ENCODE data around the gene TP53I13. TPM values are rescaled to one million over a fixed set of nuclear protein-coding genes. Genes with fewer than 3 reads are reported as not detected.

Gene TP53I13
- total RNA-seq, 1 donor from 2014 or later = 71.8 TPM

DNA sequence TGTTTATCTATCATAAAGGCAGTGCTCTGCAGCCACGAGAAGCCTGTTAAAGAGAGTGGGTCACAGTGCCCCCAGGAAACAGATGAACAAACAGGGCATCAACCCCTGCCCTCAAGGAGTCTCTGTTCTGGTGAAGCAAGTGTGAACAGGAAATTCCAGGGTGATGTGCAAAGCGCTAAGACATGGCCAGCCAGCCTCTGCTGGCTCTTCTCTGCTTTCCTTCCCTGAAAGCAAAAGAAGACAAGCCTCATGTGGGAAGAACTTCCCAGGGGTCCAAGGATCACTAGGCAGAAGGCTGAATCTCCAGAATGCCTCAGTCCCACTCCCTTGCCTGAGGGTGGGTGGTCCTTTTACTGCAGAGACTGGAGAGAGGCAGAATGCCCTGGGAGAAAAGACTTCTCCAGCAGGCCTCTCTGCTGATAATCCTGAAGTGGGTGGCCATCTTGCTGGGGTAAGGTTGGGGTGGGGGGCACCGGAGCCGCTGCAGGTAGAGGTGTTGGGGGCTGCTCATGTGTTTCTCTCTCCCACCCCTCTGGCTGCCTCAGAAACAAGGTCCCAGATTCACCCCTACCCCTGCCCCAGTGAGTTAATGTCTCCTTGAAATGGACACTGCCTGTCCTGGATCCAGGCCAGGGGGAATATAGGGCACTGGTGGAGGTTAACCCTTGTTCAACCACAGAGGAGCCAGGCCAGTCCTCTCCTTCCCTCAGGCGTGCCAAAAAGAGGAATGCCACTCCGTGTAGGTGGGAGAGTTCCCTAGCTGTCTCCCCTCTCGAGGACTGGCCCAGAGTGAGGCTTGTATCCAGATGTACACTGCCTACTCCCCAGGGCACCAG, 26.8 kb downstream of the TP53I13 start:
- Mint-ChIP-seq H3K27ac (no peak overlapping the region), H3K4me3 (peak overlapping the region; percentile 37)

DNA sequence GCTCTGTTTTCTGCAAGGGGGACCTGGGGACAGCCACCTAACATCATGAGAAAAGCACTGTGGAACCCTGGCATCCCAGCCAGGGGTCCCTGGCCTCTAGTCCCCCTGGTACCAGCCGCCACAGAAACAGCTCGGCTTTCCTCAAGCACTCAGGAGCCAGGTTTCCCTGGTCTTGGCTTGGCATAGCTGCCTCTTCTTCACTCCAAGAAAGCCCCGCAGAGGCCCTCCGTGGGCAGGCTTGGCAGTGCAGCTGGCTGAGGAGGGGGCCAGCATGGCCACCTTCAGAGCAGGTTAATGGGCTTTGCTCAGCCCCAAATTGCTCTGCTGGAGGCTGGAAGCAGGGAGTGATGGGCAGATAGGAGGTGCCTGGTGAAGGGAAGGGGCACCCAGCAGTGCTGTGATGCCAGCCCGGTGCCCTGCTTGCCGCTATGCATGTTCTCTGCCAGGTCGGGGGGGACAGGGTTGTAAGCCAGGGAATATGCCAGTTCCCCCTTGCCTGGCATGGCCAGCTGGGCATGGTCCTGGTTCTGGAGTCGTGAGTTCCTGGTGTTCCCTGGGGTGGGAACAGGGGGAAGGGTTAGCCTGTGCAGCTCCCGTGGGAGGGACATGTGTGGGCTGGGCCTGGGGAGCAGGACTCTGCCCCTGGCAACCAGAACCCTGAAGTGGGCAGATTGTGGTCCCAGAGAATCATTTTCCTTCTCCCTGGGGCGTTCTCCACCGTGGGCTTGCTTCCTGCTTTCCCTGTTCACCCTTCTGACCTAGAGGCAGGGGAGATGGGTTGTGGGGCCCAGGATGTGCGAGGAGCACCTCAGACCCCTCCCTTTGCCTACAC, 27.7 kb downstream of the TP53I13 start:
- intact Hi-C loops (cut with micrococcal nuclease) = no loop called here
- Mint-ChIP-seq H3K4me1 (ENCODE audit: low read depth) (peaks cover 17% of the 10 kb centered on the region), H3K9me3 (no peaks in the 10 kb centered on the region), H3K27ac (no peak overlapping the region), H3K4me3 (no peak overlapping the region), H3K27me3 (ENCODE audit: insufficient read depth) (no peaks in the 10 kb centered on the region), H3K36me3 (ENCODE audit: low read depth) (no peaks in the 10 kb centered on the region)
- no peak for DNase-seq (ENCODE audit: low spot score)

More for the DNA sequence above, 26.8 kb downstream of the TP53I13 start:
- Mint-ChIP-seq H3K4me1 (ENCODE audit: low read depth) (peaks cover 25% of the 10 kb centered on the region), H3K27me3 (ENCODE audit: insufficient read depth) (no peaks in the 10 kb centered on the region), H3K9me3 (no peaks in the 10 kb centered on the region), H3K36me3 (ENCODE audit: low read depth) (no peaks in the 10 kb centered on the region)
- DNase-seq (ENCODE audit: low spot score) = no peak
- intact Hi-C loops (cut with micrococcal nuclease) = no loop called here

DNA sequence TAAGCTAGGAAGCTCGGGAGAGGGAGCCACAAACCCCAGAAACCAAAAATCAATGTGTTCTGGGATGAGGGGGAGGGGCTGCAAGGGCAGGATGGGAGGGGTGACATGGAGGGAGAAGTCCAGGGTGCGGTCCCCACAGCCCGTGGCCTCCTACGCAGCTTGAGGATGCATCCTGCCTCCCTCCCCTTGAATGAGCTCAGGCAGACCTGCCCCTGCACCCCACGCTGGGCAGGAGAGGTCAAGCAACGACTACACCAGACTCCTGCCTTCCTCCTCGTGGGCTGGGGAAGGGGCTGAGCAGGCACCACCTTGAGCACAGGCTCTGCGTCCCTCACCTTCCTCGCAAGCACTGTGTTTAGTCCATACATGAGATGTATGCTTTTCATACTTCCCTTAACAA, 28.3 kb downstream of the TP53I13 start:
- Mint-ChIP-seq H3K4me1 (ENCODE audit: low read depth) (peaks cover 12% of the 10 kb centered on the region), H3K9me3 (no peaks in the 10 kb centered on the region), H3K36me3 (ENCODE audit: low read depth) (no peaks in the 10 kb centered on the region), H3K4me3 (no peak overlapping the region), H3K27me3 (ENCODE audit: insufficient read depth) (no peaks in the 10 kb centered on the region), H3K27ac (no peak overlapping the region)
- intact Hi-C loops (cut with micrococcal nuclease) = no loop called here
- DNase-seq (ENCODE audit: low spot score) = no peak

DNA sequence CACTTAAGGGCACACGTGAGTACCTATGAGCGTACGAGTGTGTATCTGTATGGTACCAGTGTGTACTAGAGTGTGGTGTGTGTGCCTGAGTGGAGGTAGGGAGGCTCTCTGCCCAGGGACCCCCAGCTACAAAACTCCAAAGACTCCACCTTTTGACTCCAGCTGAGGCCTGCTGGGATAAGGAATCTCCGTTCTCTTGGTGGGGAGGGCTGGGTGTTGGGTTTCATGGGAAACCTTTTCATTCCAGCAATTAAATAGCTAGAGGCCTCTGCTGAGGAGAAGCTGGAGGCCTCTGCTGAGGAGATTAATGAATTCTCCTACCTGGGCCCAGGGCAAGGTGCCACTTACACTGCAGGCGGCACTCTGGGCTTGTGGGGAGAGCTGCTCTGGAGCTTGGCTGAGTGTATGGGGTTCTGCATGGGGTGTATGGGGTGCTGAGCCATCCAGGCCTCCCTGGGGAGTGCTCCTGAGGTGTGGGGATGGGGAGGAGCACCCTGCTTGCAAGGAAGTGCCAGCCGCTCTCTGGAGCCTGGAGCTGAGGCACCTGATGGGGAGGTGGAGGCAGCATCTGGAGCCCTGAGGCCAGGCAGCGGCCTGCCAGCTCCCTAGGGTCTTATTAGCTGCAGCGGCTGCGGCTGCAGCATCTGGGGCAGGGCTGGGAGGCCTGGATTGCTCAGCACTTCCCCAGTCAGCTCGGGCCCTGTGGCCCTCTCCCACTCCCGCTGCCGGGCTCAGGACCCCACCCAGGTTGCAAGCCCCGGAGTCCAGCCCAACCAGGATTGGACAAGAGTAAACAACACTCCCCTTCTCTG, 29.1 kb downstream of the TP53I13 start:
- Mint-ChIP-seq H3K27ac (no peak overlapping the region), H3K4me1 (ENCODE audit: low read depth) (peaks cover 5% of the 10 kb centered on the region), H3K4me3 (no peak overlapping the region)

DNA sequence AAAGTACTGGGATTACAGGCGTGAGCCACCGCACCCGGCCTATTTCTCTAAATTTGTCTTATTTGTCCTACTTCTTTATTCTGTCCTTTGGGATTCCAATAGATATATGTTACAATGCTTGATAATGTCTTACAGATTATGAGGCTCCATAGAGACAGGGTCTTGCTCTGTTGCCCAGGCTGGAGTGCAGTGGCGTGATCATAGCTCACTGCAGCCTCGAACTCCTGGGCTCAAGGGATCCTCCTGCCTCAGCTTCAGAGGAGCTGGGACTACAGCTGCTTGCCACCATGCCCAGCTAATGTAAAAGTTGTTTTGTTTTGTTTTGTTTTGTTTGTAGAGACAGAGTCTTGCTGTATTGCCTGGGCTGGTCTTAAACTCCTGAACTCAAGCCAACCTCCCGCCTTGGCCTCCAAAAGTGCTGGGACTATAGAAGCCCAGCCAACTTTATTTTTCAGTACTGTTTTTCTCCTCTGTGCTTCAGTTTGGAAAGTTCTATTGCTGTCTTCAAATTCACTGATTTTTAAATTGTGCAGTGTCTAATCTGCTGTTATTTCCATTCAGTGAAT, 34.7 kb downstream of the TP53I13 start:
- Mint-ChIP-seq H3K4me1 (ENCODE audit: low read depth) (no peaks in the 10 kb centered on the region), H3K36me3 (ENCODE audit: low read depth) (no peaks in the 10 kb centered on the region), H3K9me3 (no peaks in the 10 kb centered on the region), H3K4me3 (no peak overlapping the region), H3K27ac (no peak overlapping the region), H3K27me3 (ENCODE audit: insufficient read depth) (no peaks in the 10 kb centered on the region)
- intact Hi-C loops (cut with micrococcal nuclease) = no loop called here
- DNase-seq (ENCODE audit: low spot score) = no peak

More for the DNA sequence above, 29.1 kb downstream of the TP53I13 start:
- no peak for DNase-seq (ENCODE audit: low spot score)
- no peaks in the 10 kb centered on the region for H3K36me3 Mint-ChIP-seq (ENCODE audit: low read depth)
- no peaks in the 10 kb centered on the region for H3K9me3 Mint-ChIP-seq
- no peaks in the 10 kb centered on the region for H3K27me3 Mint-ChIP-seq (ENCODE audit: insufficient read depth)
- intact Hi-C loops (cut with micrococcal nuclease) = no loop called here

DNA sequence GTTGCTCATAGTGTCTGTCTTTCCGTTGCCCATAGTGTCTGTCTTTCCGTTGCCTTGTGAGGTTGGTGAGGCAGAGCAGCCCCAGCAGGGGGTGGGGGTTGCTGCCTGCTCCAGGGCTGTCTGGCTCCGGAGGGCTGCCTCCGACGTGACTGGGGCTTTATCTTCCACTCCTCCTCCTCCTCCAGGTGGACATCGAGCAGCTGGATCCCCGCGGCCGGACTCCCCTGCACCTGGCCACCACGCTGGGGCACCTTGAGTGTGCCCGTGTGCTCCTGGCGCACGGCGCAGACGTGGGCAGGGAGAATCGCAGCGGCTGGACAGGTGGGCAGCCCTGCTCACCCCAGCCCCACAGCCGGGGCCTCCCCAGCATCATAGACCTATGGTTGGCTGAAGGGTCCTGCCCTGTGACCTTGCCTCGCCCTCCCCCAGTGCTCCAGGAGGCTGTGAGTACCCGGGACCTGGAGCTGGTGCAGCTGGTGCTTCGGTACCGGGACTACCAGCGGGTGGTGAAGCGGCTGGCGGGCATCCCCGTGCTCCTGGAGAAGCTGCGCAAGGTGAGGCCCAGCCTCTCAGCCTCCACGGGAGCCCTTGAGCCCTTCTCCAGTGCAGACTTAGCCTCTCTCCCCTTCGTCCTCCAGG, 39.2 kb downstream of the TP53I13 start:
- Mint-ChIP-seq H3K4me1 (ENCODE audit: low read depth) (no peaks in the 10 kb centered on the region), H3K27me3 (ENCODE audit: insufficient read depth) (no peaks in the 10 kb centered on the region), H3K9me3 (no peaks in the 10 kb centered on the region), H3K4me3 (no peak overlapping the region), H3K27ac (no peak overlapping the region), H3K36me3 (ENCODE audit: low read depth) (no peaks in the 10 kb centered on the region)
- intact Hi-C loops (cut with micrococcal nuclease) = no loop called here
- DNase-seq (ENCODE audit: low spot score) = no peak

DNA sequence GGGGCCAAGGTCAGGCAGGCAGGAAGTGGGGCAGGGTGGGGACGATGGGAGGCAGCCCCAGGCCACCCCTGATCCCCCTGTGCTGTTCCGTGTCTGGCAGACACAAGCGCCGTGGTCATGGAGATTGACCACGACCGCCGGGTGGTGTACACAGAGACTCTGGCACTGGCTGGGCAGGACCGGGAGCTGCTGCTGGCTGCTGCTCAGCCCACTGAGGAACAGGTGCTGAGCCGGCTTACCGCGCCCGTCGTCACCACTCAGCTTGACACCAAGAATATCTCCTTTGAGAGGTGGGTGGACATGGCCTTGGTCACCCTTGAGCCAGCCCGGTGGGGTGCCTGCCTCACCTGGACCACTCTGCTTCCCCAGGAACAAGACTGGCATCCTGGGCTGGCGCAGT, 40.5 kb downstream of the TP53I13 start:
- H3K9me3 Mint-ChIP-seq = no peaks in the 10 kb centered on the region

DNA sequence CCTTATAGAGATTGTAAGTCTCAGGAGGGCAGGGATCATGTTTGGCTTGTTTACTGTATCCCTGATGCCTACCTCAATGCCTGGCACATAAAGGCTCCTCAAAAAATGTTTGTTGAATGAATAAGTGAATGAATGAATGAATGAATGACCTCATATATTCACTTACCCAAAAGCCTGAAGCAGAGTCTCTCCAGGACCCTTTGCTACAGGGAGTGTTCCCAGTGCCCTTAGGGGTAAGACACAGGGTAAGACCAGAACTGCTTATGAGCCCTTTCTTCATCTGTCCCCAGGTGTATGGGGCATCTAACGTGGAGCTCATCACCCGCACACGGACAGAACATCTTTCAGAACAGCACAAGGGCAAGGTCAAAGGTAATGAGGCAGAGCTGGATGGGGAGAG, 41.9 kb downstream of the TP53I13 start:
- Mint-ChIP-seq H3K27ac (no peak overlapping the region), H3K9me3 (no peaks in the 10 kb centered on the region), H3K27me3 (ENCODE audit: insufficient read depth) (no peaks in the 10 kb centered on the region), H3K4me3 (no peak overlapping the region), H3K36me3 (ENCODE audit: low read depth) (no peaks in the 10 kb centered on the region), H3K4me1 (ENCODE audit: low read depth) (peaks cover 15% of the 10 kb centered on the region)
- DNase-seq (ENCODE audit: low spot score) = no peak
- intact Hi-C loops (cut with micrococcal nuclease) = loop anchor here (10.0 kb wide), 1 partner anchor 504 kb away; the partner anchor contains the start of gene NSRP1

More for the DNA sequence above, 40.5 kb downstream of the TP53I13 start:
- Mint-ChIP-seq H3K27ac (no peak overlapping the region), H3K36me3 (ENCODE audit: low read depth) (no peaks in the 10 kb centered on the region), H3K4me1 (ENCODE audit: low read depth) (peaks cover under 1% of the 10 kb centered on the region), H3K4me3 (no peak overlapping the region), H3K27me3 (ENCODE audit: insufficient read depth) (no peaks in the 10 kb centered on the region)
- DNase-seq (ENCODE audit: low spot score) = no peak
- intact Hi-C loops (cut with micrococcal nuclease) = no loop called here

DNA sequence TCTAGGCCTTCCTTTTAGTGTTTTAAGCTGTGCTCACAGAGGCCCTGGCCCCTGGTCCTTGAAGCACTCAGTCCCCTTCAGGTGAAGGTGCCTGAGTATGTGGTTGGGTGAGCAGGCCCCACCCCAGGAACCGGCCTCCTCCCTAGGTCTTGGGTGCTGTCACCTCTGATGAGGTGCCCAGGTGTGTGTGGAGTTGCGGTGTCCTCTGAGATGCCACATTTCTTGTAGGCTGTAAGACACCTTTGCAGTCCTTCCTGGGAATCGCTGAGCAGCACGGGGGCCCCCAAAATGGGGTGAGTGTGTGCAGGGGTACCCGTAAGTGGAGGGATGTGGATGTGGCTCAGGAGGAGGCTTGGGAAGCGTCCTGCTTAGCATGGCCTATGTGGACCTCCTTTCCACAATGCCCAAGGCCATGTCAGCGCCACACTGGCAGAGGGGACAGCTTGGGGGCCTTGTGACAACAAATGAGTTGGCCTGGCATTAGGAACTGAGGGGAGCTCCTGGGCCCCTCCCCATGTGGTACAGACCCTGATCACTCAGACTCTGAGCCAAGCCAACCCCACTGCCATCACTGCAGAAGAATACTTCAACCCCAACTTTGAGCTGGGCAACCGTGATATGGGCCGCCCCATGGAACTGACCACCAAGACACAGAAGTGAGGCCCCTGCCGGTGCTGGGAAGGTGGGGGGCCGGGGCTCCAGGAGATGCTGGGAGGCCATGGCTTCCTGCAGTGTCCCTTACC, 43.0 kb downstream of the TP53I13 start:
- Mint-ChIP-seq H3K27me3 (ENCODE audit: insufficient read depth) (peaks cover 2% of the 10 kb centered on the region), H3K4me1 (ENCODE audit: low read depth) (peaks cover 26% of the 10 kb centered on the region), H3K9me3 (no peaks in the 10 kb centered on the region), H3K27ac (no peak overlapping the region), H3K36me3 (ENCODE audit: low read depth) (no peaks in the 10 kb centered on the region), H3K4me3 (no peak overlapping the region)
- DNase-seq (ENCODE audit: low spot score) = no peak
- intact Hi-C loops (cut with micrococcal nuclease) = loop anchor here (10.0 kb wide), 1 partner anchor 503 kb away; the partner anchor contains the start of gene NSRP1

DNA sequence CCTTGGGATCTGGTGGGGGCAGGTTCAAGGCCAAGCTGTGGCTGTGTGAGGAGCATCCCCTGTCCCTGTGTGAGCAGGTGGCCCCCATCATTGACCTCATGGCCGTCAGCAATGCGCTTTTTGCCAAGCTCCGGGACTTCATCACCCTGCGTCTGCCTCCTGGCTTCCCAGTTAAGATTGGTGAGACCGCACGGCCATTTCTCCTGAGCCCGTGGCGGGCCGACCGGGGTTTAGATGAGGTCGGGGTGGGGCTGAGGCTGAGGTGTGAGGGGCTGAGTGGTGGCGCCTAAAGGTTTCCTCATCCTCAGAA, 43.5 kb downstream of the TP53I13 start:
- intact Hi-C loops (cut with micrococcal nuclease) = loop anchor here (10.0 kb wide), 1 partner anchor 503 kb away; the partner anchor contains the start of gene NSRP1
- Mint-ChIP-seq H3K36me3 (ENCODE audit: low read depth) (no peaks in the 10 kb centered on the region), H3K4me1 (ENCODE audit: low read depth) (peaks cover 31% of the 10 kb centered on the region), H3K9me3 (no peaks in the 10 kb centered on the region), H3K4me3 (no peak overlapping the region), H3K27ac (no peak overlapping the region), H3K27me3 (ENCODE audit: insufficient read depth) (peaks cover 8% of the 10 kb centered on the region)
- DNase-seq (ENCODE audit: low spot score) = no peak

DNA sequence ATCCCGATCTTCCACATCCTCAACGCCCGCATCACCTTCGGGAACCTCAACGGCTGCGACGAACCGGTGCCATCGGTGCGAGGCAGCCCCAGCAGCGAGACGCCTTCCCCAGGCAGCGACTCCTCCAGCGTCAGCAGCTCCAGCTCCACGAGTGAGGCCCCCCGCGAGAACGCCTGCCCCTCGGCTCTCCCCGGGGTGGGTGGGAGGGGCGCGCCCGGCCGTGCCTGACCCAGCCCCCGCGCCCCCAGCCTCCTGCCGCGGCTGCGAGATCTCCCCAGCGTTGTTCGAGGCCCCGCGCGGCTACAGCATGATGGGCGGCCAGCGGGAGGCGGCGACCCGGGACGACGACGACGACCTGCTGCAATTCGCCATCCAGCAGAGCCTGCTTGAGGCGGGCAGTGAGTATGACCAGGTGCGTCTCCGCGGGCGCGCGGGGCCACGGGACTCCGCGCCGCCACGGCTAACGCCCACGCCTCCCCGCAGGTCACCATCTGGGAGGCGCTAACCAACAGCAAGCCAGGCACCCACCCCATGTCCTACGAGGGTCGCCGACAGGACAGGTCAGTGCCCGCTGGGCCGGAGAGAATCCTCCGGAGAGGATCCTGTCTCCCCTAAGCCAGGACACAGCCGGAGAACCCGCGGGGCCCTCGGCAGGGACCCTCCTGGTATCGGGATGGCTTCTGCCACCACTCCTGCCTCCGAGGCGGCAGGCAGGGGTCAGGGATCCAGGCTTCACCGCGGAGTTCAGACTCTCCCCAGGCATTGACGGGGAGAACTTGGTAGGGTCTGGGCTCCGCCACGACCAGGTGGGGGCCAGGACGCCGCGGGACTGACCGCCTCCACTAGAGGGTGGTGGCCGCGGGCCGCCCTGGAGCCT, 44.1 kb downstream of the TP53I13 start:
- H3K4me3 Mint-ChIP-seq = no peak overlapping the region
- H3K27ac Mint-ChIP-seq = no peak overlapping the region
- peaks cover 35% of the 10 kb centered on the region for H3K4me1 Mint-ChIP-seq (ENCODE audit: low read depth)
- peaks cover 8% of the 10 kb centered on the region for H3K27me3 Mint-ChIP-seq (ENCODE audit: insufficient read depth)
- no peaks in the 10 kb centered on the region for H3K36me3 Mint-ChIP-seq (ENCODE audit: low read depth)
- intact Hi-C loops (cut with micrococcal nuclease) = loop anchor here (1.0 to 10.0 kb wide), 3 partner anchors 32 to 502 kb away; partner anchors contain the start of genes NSRP1 and TAOK1
- no peaks in the 10 kb centered on the region for H3K9me3 Mint-ChIP-seq
- DNase-seq (ENCODE audit: low spot score) = no peak

All from activated T-helper 1 cell treated with anti-CD3 and anti-CD28 coated beads, Interleukin-12 subunit alpha, Interleukin-12 subunit beta, Interleukin-2, Interleukin-4 antibody, amounts not matched to agents 30 ng/mL and 10 ng/mL and 1 ng/mL, durations not matched to agents 14 hours and 24 hours and 36 hours (primary cell).